Lung (tissue), 12 donors: ENCODE measurements around the gene CTRB1. TPM values are rescaled to one million over a fixed set of nuclear protein-coding genes. Genes with fewer than 3 reads are reported as not detected.
"Not testable (repeated sequence)": the region's sequence is repeated elsewhere in the genome, so short reads cannot be mapped to it uniquely, and the experiment has no call there.

Experiments used
- ATAC-seq: fragments of 200-7000 bp; cut with Tn5 transposase; one replicate; pipeline ENCODE4 v1.9.1; 2020; ENCODE audit warnings: moderate number of reproducible peaks; ENCODE audit not compliant: insufficient read depth, low FRiP score
- DNase-seq, 3 donors: peaks; one replicate each; pipeline ENCODE4 v3.0.0-alpha.2; 2013 to 2017
- H3K27ac ChIP-seq, 2 donors: one replicate each; pipeline ENCODE4 v1.5.1; 2013; ENCODE audit warnings: mild to moderate bottlenecking in 2 of 2, moderate library complexity in 2 of 2, control low read depth in 1 of 2, inconsistent platforms in 1 of 2, low read depth in 1 of 2, low read length in 1 of 2
- H3K27me3 ChIP-seq, 3 donors: one replicate each; pipeline ENCODE4 v1.5.1; 2013; ENCODE audit warnings: low read length in 2 of 3; ENCODE audit not compliant: control insufficient read depth in 3 of 3, insufficient read depth in 3 of 3
- H3K36me3 ChIP-seq, 4 donors: one replicate each; pipeline ENCODE4 v1.5.1; 2013; ENCODE audit warnings: low read length in 4 of 4, mild to moderate bottlenecking in 1 of 4, moderate library complexity in 1 of 4; ENCODE audit not compliant: control insufficient read depth in 4 of 4, insufficient read depth in 4 of 4
- H3K4me1 ChIP-seq, 5 donors: one replicate each; pipeline ENCODE4 v1.5.1; 2013; ENCODE audit warnings: low read length in 5 of 5, mild to moderate bottlenecking in 2 of 5, moderate library complexity in 1 of 5; ENCODE audit not compliant: control insufficient read depth in 5 of 5, insufficient read depth in 5 of 5
- H3K4me3 ChIP-seq: one replicate; pipeline ENCODE4 v1.5.1; 2013; ENCODE audit warnings: mild to moderate bottlenecking, control low read depth, moderate library complexity
- H3K9ac ChIP-seq, 2 donors: one replicate each; pipeline ENCODE4 v1.5.1; 2013; ENCODE audit warnings: low read length in 2 of 2, control low read depth in 1 of 2; ENCODE audit not compliant: insufficient read depth in 1 of 2
- H3K9me3 ChIP-seq, 4 donors: one replicate each; pipeline ENCODE4 v1.5.1; 2013; ENCODE audit warnings: low read length in 3 of 4, mild to moderate bottlenecking in 1 of 4, moderate library complexity in 1 of 4; ENCODE audit not compliant: control insufficient read depth in 4 of 4, insufficient read depth in 3 of 4
- CTCF ChIP-seq: IDR thresholded peaks from 2 replicates; pipeline ENCODE4 v1.5.1; 2012; ENCODE audit warnings: mild to moderate bottlenecking; ENCODE audit errors: control extremely low read depth, extremely low read depth
- WGBS, 2 donors: extraction: QIAGEN DNeasy Blood & Tissue Kit; methylation state at CpG; one replicate each; pipeline ENCODE4 v1.1.7; 2013; 5-methylcytosine and 5-hydroxymethylcytosine counted together
- polyA plus RNA-seq, 2 donors: library from polyadenylated mRNA; stranded (reverse); fragments of 200-250 nt; gene quantifications; one replicate each; pipeline ENCODE4 v1.2.1, GENCODE V29; 2013
- total RNA-seq, 2 donors: library from RNA; depleted of rRNA in 1 of 2; stranded (reverse); fragments of >200 nt in 1 of 2; gene quantifications; one replicate each; pipeline ENCODE4 v1.2.1, GENCODE V29; 2014 to 2021
- donor health status: control.
- donor health status: control.
- donor health status: Bipolar disorder and iron deficiency.
- donor health status: healthy.
- donor health status: DM: yes; HTN: yes; CAD: no.

Gene CTRB1
- total and polyA plus RNA-seq, 4 donors, result 0.33 to 6.5 (median 0.97) TPM; not detected in 1

GRCh38 chr16:75241955-75242354 lies 23.2 kb downstream of the CTRB1 start:
- no peak overlapping the region for H3K4me3 ChIP-seq
- peaks cover 0 to 25% (median 7%) of the 10 kb centered on the region in 4 donors for H3K36me3 ChIP-seq
- no peak overlapping the region for H3K27ac ChIP-seq
- WGBS, 2 donors, result 93 to 95% methylated on average over 13 of the region's 13 CpGs
- ATAC-seq (no peak), DNase-seq (no peak)
- H3K27me3 ChIP-seq, result no peaks in the 10 kb centered on the region
- TF ChIP-seq CTCF, result no peak
- H3K9ac ChIP-seq, result no peak overlapping the region
- H3K9me3 ChIP-seq, result peaks cover 0 to 1% (median 0%) of the 10 kb centered on the region in 4 donors
- H3K4me1 ChIP-seq, result peaks cover 17 to 52% (median 41%) of the 10 kb centered on the region in 5 donors

DNA sequence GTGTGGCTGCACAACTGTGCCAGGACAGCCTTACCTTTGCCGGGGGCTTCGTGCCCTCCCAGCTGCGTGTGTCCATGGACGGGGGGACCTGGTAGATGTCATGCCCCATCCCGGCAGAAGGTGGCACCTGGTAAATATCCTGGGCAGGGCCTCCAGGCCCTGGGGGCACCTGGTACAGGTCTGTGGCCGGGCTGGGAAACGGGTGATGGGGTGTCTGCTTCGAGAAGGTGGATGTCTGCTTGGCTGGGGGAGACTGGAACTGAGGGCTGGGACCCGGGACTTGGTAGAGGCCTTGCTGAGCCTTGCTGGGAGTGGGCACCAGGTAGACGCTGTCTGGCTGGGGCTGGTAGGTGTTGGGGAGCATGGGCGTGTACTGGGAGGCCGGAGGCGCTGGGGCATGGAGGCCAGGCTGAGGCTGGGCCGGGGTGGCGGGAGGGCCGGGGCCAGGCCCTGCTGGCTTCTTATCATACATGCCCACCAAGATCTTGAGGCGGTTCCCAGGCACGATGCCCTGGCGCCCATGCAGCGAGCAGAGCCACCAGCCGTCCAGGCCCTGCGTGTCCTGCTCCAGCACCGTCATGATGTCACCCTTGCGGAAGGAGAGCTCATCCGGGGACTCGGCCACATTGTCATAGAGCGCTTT lies 23.8 kb downstream of the CTRB1 start:
- H3K9ac ChIP-seq, DNase-seq, H3K4me3 ChIP-seq, H3K9me3 ChIP-seq, H3K27me3 ChIP-seq, H3K27ac ChIP-seq, ATAC-seq: not testable (repeated sequence)
- WGBS, 2 donors, result 89 to 95% methylated on average over 24 to 27 of the region's 27 CpGs
- Histone ChIP-seq H3K4me1 (peaks cover 18 to 51% (median 46%) of the 10 kb centered on the region in 5 donors), H3K36me3 (peaks cover 0 to 22% (median 7%) of the 10 kb centered on the region in 4 donors)

- 61 to 74% methylated on average over 20 of the region's 20 CpGs for WGBS, 2 donors
- H3K27ac ChIP-seq, result peak overlapping the region; percentile 17 to 82
- peaks cover 17 to 49% (median 44%) of the 10 kb centered on the region in 5 donors for H3K4me1 ChIP-seq
- H3K9ac ChIP-seq, result no peak overlapping the region
- DNase-seq, result no peak
- peaks cover 0 to 1% (median 0%) of the 10 kb centered on the region in 4 donors for H3K9me3 ChIP-seq
- ATAC-seq, result no peak
- no peaks in the 10 kb centered on the region for H3K27me3 ChIP-seq
- H3K36me3 ChIP-seq, result peaks cover 0 to 20% (median 7%) of the 10 kb centered on the region in 4 donors
- H3K4me3 ChIP-seq, result no peak overlapping the region
- TF ChIP-seq CTCF, result no peak
These were observed 25.0 kb downstream of the CTRB1 start for GRCh38 chr16:75243667-75244224.

- no peak for ATAC-seq
- Histone ChIP-seq H3K9ac (peak overlapping the region in 1 of 2 donors; percentile 63), H3K27me3 (no peaks in the 10 kb centered on the region), H3K36me3 (peaks cover 0 to 20% (median 7%) of the 10 kb centered on the region in 4 donors), H3K27ac (peak overlapping the region; percentile 78 to 82), H3K4me1 (peaks cover 12 to 50% (median 44%) of the 10 kb centered on the region in 5 donors), H3K9me3 (peaks cover 0 to 1% (median 0%) of the 10 kb centered on the region in 4 donors), H3K4me3 (no peak overlapping the region)
- peak; percentile 54 to 74 (median 55) for DNase-seq
- WGBS, 2 donors, result 57 to 58% methylated on average over 7 of the region's 7 CpGs
- TF ChIP-seq CTCF, result no peak
These were observed 25.5 kb downstream of the CTRB1 start for GRCh38 chr16:75244225-75244809.
